ENCODE results near the gene SORCS2.

GRCh38 chr4:7760706-7761105, 568.4 kb downstream of the SORCS2 start:
- TF ChIP-seq YY1 (IDR thresholded peaks at IDR 0.05; ENCODE audit: insufficient read depth, insufficient read length) (no peak), ZNF274 (IDR thresholded peaks at IDR 0.05; ENCODE audit: low read depth, low read length) (no peak), SUZ12 (IDR thresholded peaks at IDR 0.05; ENCODE audit: extremely low read depth, insufficient read depth, insufficient read length) (no peak)
